Measurements from ENCODE around the gene EIF2S3B. TPM values are rescaled to one million over a fixed set of nuclear protein-coding genes. Genes with fewer than 3 reads are reported as not detected.
"Not testable (repeated sequence)": the region's sequence is repeated elsewhere in the genome, so short reads cannot be mapped to it uniquely, and the experiment has no call there.

The EIF2S3B gene
- total RNA-seq (1.1 TPM), polyA plus RNA-seq (1.6 TPM)

DNA sequence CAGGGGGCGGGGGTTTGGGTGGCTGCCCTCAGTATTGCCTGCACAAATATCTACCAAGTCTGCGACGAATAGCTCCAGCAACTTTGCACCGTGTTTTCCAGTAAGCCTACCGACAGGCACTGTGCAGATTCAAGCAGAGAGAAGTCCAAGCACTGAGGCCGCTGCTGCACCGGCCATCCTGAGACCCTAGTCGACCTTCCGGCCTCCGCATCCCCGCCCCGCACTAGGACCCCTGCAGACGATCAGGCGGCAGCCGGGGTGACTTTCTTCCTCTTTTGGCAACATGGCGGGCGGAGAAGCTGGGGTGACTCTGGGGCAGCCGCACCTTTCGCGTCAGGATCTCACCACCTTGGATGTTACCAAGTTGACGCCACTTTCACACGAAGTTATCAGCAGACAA lies at the start of gene EIF2S3B:
TSS of gene EIF2S3B (plus strand) at position 271 of the 400 bp plus-strand sequence. CDS start at position 284, 13 bp downstream.
- 96% methylated on average over 22 of the region's 22 CpGs for WGBS
- DNase-seq (ENCODE audit: extremely low spot score) = no peak
- Histone ChIP-seq H3K36me3 (ENCODE audit: insufficient read depth) (no peaks in the 10 kb centered on the region), H3K27ac (ENCODE audit: low read depth) (no peak within 1 kb of the TSS), H3K4me3 (ENCODE audit: low read depth, low read length) (no peak within 1 kb of the TSS), H3K4me1 (ENCODE audit: insufficient read depth) (no peaks in the 10 kb centered on the region)

DNA sequence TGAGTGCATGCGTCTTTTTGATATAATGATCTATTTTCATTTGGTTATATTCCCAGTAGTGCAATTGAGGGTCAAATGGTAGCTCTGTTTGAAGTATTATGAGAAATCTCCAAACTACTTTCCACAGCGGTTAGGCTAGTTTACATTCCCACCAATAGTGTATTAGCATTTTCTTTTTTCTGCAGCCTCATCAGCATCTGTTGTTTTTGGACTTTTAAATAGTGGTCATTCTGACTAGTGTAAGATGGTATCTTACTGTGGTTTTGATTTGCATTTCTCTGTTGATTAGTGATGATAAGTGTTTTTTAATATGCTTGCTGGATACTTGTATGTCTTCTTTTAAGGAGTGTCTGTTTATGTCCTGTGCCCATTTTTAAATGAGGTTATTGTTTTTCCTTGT lies 48.8 kb upstream of the EIF2S3B start:
- H3K36me3 ChIP-seq (ENCODE audit: insufficient read depth) = no peaks in the 10 kb centered on the region
- no peak overlapping the region for H3K4me3 ChIP-seq (ENCODE audit: low read depth, low read length)
- no peak overlapping the region for H3K27ac ChIP-seq (ENCODE audit: low read depth)
- 94% methylated on average over 2 of the region's 2 CpGs for WGBS
- no peaks in the 10 kb centered on the region for H3K4me1 ChIP-seq (ENCODE audit: insufficient read depth)
- no peak for DNase-seq (ENCODE audit: extremely low spot score)

DNA sequence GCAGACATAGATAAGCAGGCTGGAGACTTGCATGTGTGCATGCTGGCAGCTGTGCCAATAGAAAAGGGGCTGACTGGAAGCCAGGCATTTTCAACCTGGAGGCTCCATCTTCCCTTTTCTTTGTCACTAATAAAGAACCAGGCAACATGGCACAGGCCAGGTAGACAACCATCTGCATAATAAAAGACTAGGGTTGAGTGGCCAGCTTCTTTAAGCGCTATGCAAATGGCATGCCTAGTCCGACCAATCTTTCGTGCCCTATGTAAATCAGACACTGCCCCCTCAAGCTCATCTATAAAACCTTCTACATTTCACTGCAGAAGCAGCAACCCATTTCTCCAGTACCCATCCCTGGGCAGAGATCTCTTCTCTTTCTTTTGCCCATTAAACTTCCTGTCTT lies 47.9 kb upstream of the EIF2S3B start:
- 88% methylated on average over 3 of the region's 3 CpGs for WGBS
- Histone ChIP-seq H3K27ac (ENCODE audit: low read depth) (no peak overlapping the region), H3K4me1 (ENCODE audit: insufficient read depth) (no peaks in the 10 kb centered on the region), H3K4me3 (ENCODE audit: low read depth, low read length) (no peak overlapping the region), H3K36me3 (ENCODE audit: insufficient read depth) (no peaks in the 10 kb centered on the region)
- DNase-seq (ENCODE audit: extremely low spot score) = no peak

DNA sequence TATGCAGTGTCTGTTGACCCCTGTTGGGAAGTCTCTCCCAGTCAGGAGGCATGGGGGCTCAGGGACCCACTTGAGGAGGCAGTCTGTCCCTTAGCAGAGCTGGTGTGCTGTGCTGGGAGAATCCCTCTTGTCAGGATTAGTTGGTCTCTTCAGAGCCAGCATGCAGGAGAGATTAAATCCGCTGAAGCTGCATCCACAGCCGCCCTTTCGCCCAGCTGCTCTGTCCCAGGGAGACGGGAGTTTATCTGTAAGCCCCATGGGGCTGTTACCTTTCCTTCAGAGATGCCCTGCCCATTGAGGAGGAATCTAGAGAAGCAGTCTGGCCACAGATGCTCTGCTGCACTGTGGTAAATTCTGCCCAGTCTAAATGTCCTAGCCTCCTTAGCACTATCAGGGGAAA lies 39.4 kb upstream of the EIF2S3B start:
- no peak for DNase-seq (ENCODE audit: extremely low spot score)
- H3K27ac ChIP-seq (ENCODE audit: low read depth) = no peak overlapping the region
- no peaks in the 10 kb centered on the region for H3K36me3 ChIP-seq (ENCODE audit: insufficient read depth)
- H3K4me1 ChIP-seq (ENCODE audit: insufficient read depth) = no peaks in the 10 kb centered on the region
- no peak overlapping the region for H3K4me3 ChIP-seq (ENCODE audit: low read depth, low read length)
- 83% methylated on average over 4 of the region's 4 CpGs for WGBS

DNA sequence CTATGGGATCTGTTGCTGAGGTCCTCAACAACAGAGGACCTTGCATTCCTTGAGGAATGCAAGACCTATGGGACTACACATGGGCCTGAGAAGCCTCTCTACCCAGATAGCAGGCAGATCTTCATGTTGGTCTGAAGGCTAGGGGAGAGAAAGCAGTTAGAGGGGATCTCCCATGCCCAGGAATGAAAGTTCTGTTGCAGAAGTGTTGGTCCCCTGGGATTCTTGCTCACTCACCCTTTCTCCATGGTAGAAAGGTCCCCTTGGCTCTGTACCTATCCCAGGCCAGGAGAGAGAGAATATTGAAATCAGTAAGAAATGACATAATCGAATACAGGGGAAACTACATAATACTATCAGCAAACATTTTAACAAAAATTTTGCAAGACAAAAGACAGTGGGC lies 36.0 kb upstream of the EIF2S3B start:
- no peaks in the 10 kb centered on the region for H3K36me3 ChIP-seq (ENCODE audit: insufficient read depth)
- no peak overlapping the region for H3K4me3 ChIP-seq (ENCODE audit: low read depth, low read length)
- no peaks in the 10 kb centered on the region for H3K4me1 ChIP-seq (ENCODE audit: insufficient read depth)
- no peak for DNase-seq (ENCODE audit: extremely low spot score)
- WGBS = 82% methylated on average over 1 of the region's 1 CpG
- no peak overlapping the region for H3K27ac ChIP-seq (ENCODE audit: low read depth)

DNA sequence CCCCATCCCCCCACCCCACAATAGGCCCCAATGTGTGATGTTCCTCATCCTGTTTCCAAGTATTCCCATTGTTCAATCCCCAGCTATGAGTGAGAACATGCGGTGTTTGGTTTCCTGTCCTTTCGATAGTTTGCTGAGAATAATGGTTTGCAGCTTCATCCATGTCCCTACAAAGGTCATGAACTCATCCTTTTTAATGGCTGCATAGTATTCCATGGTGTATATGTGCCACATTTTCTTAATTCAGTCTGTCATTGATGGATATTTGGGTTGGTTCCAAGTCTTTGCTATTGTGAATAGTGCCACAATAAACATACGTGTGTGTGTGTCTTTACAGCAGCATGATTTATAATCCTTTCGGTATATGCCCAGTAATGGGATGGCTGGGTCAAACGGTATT lies 32.9 kb upstream of the EIF2S3B start:
- WGBS = 90% methylated on average over 5 of the region's 5 CpGs
- H3K36me3 ChIP-seq (ENCODE audit: insufficient read depth); H3K4me1 ChIP-seq (ENCODE audit: insufficient read depth); DNase-seq (ENCODE audit: extremely low spot score); H3K4me3 ChIP-seq (ENCODE audit: low read depth, low read length); H3K27ac ChIP-seq (ENCODE audit: low read depth): not testable (repeated sequence)

DNA sequence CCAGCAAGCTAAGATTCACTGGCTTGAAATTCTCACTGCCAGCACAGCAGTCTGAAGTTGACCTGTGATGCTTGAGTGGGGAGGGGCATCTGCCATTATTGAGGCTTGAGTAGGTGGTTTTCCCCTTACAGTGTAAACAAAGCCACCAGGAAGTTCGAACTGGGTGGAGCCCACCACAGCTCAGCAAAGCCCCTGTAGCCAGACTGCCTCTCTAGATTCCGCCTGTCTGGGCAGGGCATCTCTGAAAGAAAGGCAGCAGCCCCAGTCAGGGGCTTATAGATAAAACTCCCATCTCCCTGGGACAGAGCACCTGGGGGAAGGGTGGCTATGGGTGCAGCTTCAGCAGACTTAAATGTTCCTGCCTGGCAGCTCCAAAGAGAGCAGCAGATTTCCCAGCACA lies 23.8 kb upstream of the EIF2S3B start:
- not testable (repeated sequence) for H3K4me1 ChIP-seq (ENCODE audit: insufficient read depth); H3K27ac ChIP-seq (ENCODE audit: low read depth); H3K4me3 ChIP-seq (ENCODE audit: low read depth, low read length); H3K36me3 ChIP-seq (ENCODE audit: insufficient read depth); DNase-seq (ENCODE audit: extremely low spot score)
- 57% methylated on average over 2 of the region's 2 CpGs for WGBS

DNA sequence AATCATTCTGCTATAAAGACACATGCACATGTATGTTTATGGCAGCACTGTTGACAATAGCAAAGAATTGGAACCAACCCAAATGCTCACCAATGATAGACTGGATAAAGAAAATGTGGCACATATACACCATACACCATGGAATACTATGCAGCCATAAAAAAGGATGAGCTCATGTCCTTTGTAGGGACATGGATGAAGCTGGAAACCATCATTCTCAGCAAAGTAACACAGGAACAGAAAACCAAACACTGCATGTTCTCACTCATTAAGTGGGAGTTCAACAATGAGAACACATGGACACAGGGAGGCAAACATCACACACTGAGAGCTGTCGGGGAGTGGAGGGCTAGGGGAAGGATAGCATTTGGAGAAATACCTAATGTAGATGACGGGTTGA lies 18.4 kb upstream of the EIF2S3B start:
- not testable (repeated sequence) for DNase-seq (ENCODE audit: extremely low spot score); H3K4me1 ChIP-seq (ENCODE audit: insufficient read depth); H3K27ac ChIP-seq (ENCODE audit: low read depth); H3K4me3 ChIP-seq (ENCODE audit: low read depth, low read length); H3K36me3 ChIP-seq (ENCODE audit: insufficient read depth)
- 92% methylated on average over 2 of the region's 2 CpGs for WGBS

DNA sequence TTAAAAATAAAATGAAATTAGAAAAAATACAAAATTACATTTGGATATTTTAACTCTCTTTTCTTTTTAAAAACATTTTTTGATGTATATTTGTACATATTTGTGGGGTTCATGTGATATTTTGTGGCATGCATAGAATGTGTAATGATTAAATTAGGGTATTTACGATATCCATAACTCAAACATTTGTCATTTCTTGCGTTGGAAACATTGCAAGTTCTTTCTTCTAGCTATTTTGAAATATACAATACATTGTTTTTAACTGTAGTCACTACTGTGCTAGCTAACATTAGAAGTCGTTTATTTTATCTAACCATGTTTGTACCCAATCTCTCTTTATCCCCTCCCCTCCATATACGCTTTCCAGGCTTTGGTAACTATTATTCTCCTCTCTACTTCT lies 13.9 kb upstream of the EIF2S3B start:
- Histone ChIP-seq H3K4me1 (ENCODE audit: insufficient read depth) (no peaks in the 10 kb centered on the region), H3K27ac (ENCODE audit: low read depth) (no peak overlapping the region), H3K4me3 (ENCODE audit: low read depth, low read length) (no peak overlapping the region), H3K36me3 (ENCODE audit: insufficient read depth) (no peaks in the 10 kb centered on the region)
- no peak for DNase-seq (ENCODE audit: extremely low spot score)
- WGBS = 67% methylated on average over 4 of the region's 4 CpGs

DNA sequence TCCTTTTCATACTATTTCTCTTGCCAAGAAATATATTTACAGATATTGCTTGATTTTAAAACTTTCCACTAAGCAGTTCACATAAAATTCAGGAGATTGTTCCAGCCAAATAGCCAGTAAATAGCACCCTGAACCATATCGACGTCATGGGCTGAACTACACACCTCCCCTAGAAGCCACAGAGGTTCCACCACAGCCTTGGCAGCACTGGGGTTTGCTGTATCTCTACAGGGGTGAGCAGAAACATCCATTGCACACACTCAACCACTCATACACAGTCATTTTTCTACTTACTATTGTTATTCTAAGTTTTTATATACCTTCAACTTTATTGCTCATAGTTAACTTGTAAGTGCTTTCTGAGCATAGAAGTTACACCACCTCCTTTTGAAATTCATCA lies 8.1 kb upstream of the EIF2S3B start:
- WGBS = 35% methylated on average over 2 of the region's 2 CpGs
- H3K27ac ChIP-seq (ENCODE audit: low read depth) = no peak overlapping the region
- no peak for DNase-seq (ENCODE audit: extremely low spot score)

DNA sequence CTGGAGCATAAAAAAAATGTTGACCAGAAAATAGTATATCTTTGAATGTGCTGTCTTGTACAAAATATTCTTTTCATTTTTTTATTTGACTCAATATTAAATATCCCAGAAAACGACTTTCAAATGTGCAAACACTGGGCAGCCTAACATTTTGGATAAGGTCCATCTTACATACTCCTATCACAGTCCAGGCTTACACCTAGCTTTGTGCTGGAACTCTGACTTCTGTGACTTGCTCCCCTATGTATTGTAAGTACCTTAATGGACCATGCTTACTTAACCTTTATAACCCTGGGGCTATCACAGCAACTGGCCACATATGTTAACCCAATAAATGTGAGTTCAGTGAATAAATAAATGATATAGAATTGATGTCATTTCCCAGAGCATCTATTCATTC lies 7.6 kb upstream of the EIF2S3B start:
- H3K36me3 ChIP-seq (ENCODE audit: insufficient read depth) = no peaks in the 10 kb centered on the region
- 40% methylated on average over 1 of the region's 1 CpG for WGBS
- no peak overlapping the region for H3K27ac ChIP-seq (ENCODE audit: low read depth)
- no peak for DNase-seq (ENCODE audit: extremely low spot score)
- H3K4me1 ChIP-seq (ENCODE audit: insufficient read depth) = no peaks in the 10 kb centered on the region
- no peak overlapping the region for H3K4me3 ChIP-seq (ENCODE audit: low read depth, low read length)

More for the DNA sequence above, 8.1 kb upstream of the EIF2S3B start:
- Histone ChIP-seq H3K4me1 (ENCODE audit: insufficient read depth) (no peaks in the 10 kb centered on the region), H3K4me3 (ENCODE audit: low read depth, low read length) (no peak overlapping the region), H3K36me3 (ENCODE audit: insufficient read depth) (no peaks in the 10 kb centered on the region)

DNA sequence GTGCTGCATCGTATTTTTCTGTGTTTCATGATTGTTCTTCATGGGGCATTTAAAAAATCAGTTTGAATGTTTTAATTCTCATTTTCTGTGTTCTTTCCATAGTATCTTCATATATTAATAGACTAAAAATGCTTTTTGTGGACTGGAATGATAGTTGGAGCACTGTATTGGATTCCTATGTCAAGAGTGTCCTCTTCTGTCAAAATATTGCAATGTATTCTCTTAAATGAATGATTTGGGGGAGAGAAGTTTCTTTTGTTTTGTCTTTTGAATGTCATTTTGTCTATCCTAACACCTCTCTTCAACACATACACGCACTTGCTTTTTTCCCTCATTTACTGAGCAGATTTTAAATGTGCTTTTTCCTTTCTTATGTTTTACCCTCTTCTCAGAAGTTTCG lies 4.7 kb upstream of the EIF2S3B start:
- no peak for DNase-seq (ENCODE audit: extremely low spot score)
- 56% methylated on average over 3 of the region's 3 CpGs for WGBS
- Histone ChIP-seq H3K4me1 (ENCODE audit: insufficient read depth) (no peaks in the 10 kb centered on the region), H3K4me3 (ENCODE audit: low read depth, low read length) (no peak overlapping the region), H3K27ac (ENCODE audit: low read depth) (no peak overlapping the region), H3K36me3 (ENCODE audit: insufficient read depth) (no peaks in the 10 kb centered on the region)

DNA sequence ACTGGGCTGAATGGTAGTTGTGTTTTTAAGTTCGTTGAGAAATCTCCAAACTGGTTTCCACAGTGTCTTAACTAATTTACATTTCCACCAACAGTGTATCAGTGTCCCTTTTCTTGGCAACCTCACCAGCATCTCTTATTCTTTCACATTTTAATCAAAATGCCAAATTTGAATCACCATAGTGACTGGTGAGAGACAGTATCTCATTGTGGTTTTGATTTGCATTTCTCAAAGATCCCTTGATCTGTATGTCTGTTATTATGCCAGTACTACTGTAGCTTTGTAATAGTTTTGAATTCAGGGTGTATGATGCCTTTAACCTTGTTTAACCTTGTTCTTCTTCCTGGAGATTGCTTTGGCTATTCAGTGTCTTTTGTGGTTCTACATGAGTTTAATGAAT lies 2.2 kb upstream of the EIF2S3B start:
- no peak overlapping the region for H3K4me3 ChIP-seq (ENCODE audit: low read depth, low read length)
- H3K27ac ChIP-seq (ENCODE audit: low read depth) = no peak overlapping the region
- H3K4me1 ChIP-seq (ENCODE audit: insufficient read depth) = no peaks in the 10 kb centered on the region
- no peaks in the 10 kb centered on the region for H3K36me3 ChIP-seq (ENCODE audit: insufficient read depth)
- WGBS = 75% methylated on average over 1 of the region's 1 CpG
- no peak for DNase-seq (ENCODE audit: extremely low spot score)

DNA sequence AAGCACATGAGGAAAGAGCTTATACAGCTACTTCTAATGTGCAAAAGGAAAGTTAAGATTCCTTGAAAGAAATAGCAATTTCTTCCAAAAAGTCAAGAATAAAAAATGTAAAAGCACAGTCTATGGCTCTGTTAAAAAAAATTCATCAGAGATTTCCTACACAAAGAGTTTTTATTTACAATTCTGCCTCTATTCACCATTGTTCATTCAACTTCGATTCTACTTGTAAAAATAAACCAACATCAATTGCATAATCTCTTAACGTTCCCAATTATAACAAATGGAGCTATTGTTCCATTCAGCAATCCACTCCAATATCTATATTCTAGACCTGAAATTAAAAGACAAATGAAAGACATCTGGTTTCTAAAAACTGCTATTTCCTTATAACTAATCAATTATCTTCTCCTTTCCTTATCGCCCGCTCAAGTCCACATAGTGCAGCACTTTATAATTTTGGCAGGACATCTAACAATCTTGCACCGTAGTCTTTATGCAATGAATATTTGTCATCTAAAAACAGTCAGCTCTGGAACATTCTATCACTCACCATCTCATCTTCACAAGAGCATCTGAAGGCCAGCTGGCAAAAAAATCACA lies 6.2 kb downstream of the EIF2S3B start:
- Histone ChIP-seq H3K4me3 (ENCODE audit: low read depth, low read length) (no peak overlapping the region), H3K27ac (ENCODE audit: low read depth) (no peak overlapping the region), H3K36me3 (ENCODE audit: insufficient read depth) (no peaks in the 10 kb centered on the region), H3K4me1 (ENCODE audit: insufficient read depth) (no peaks in the 10 kb centered on the region)
- no peak for DNase-seq (ENCODE audit: extremely low spot score)
- 77% methylated on average over 5 of the region's 5 CpGs for WGBS

DNA sequence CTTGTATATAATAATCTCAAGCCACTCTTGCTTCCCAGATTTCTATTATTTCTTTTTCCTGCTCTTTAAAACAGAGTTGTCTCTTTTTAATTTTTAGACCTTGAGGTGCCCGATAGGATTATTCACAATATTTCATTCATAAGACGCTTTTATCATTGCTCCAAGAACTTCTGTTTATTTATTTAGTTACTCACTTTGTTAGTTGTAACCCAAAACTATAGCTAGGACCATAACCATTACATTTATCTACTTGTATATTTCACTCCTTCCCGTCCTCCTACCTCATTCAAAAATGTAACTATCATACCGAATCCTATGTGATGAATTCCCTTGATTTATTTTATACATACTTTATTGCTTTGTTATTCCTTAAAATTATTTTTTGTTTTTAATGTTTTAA lies 7.1 kb downstream of the EIF2S3B start:
- Histone ChIP-seq H3K27ac (ENCODE audit: low read depth) (no peak overlapping the region), H3K4me1 (ENCODE audit: insufficient read depth) (no peaks in the 10 kb centered on the region), H3K36me3 (ENCODE audit: insufficient read depth) (no peaks in the 10 kb centered on the region), H3K4me3 (ENCODE audit: low read depth, low read length) (no peak overlapping the region)
- no peak for DNase-seq (ENCODE audit: extremely low spot score)
- 73% methylated on average over 4 of the region's 4 CpGs for WGBS

Measured in urinary bladder (tissue), 4 donors.